SU-DHL-6 (cell line): ENCODE measurements around the gene ITGA11.

ENCODE experiments used
- H2AFZ ChIP-seq: fragments of 200-600 bp; sonication (generic); 2 replicates; pipeline ENCODE4 v1.6.1; 2014; ENCODE audit warnings: low read depth, mild to moderate bottlenecking, moderate library complexity, mixed read lengths, antibody characterized with exemption, low read length; ENCODE audit not compliant: severe bottlenecking
- H3F3A ChIP-seq: fragments of 200-600 bp; shearing (Covaris generic); 2 replicates; pipeline ENCODE4 v1.6.0; 2016; ENCODE audit warnings: antibody characterized with exemption, mild to moderate bottlenecking; ENCODE audit not compliant: insufficient read depth
- H3K27ac ChIP-seq: fragments of 200-600 bp; sonication (generic); 2 replicates; pipeline ENCODE4 v1.5.1; 2016; ENCODE audit warnings: low read depth, mild to moderate bottlenecking, low read length, moderate library complexity, mixed read lengths
- H3K27me3 ChIP-seq: fragments of 200-600 bp; sonication (generic), shearing (Covaris generic); 2 replicates; pipeline ENCODE4 v1.6.0; 2014; ENCODE audit warnings: mild to moderate bottlenecking, low read length
- H3K36me3 ChIP-seq: fragments of 200-600 bp; sonication (generic); 2 replicates; pipeline ENCODE4 v1.6.1; 2014; ENCODE audit warnings: mild to moderate bottlenecking, low read length, mixed read lengths
- H3K4me2 ChIP-seq: fragments of 300-600, 200-600 bp; shearing (Covaris generic), sonication (generic); 2 replicates; pipeline ENCODE4 v1.6.0; 2014; ENCODE audit warnings: low read length, low read depth, mild to moderate bottlenecking; ENCODE audit not compliant: poor library complexity, severe bottlenecking
- H3K4me3 ChIP-seq: fragments of 200-600 bp; sonication (generic); 2 replicates; pipeline ENCODE4 v1.5.1; 2014; ENCODE audit warnings: antibody characterized with exemption, low read length, mild to moderate bottlenecking, mixed read lengths; ENCODE audit not compliant: insufficient read depth, poor library complexity, severe bottlenecking
- H3K79me2 ChIP-seq: fragments of 200-600 bp; sonication (generic); 2 replicates; pipeline ENCODE4 v1.6.1; 2014; ENCODE audit warnings: mild to moderate bottlenecking, low read length, moderate library complexity; ENCODE audit not compliant: insufficient read depth
- H3K9ac ChIP-seq: fragments of 200-600 bp; sonication (generic); 2 replicates; pipeline ENCODE4 v1.7.0; 2014; ENCODE audit warnings: mild to moderate bottlenecking, low read length
- H3K9me2 ChIP-seq: fragments of 200-600 bp; sonication (generic); replicated peaks from 2 replicates; pipeline ENCODE4 v1.6.1; 2014; ENCODE audit warnings: low read length; ENCODE audit not compliant: insufficient read depth
- H3K9me3 ChIP-seq: fragments of 200-600 bp; sonication (generic); 2 replicates; pipeline ENCODE4 v1.6.1; 2014; ENCODE audit warnings: low read length, mixed read lengths; ENCODE audit not compliant: insufficient read depth
- H4K20me1 ChIP-seq: fragments of 200-600 bp; sonication (generic); 2 replicates; pipeline ENCODE4 v1.6.1; 2014; ENCODE audit warnings: low read depth, mild to moderate bottlenecking, antibody characterized with exemption, low read length, moderate library complexity, mixed read lengths
- CTCF ChIP-seq: fragments of 200-600 bp; sonication (generic); IDR thresholded peaks from one replicate; pipeline ENCODE4 v1.5.1; 2017; ENCODE audit warnings: antibody characterized with exemption, mild to moderate bottlenecking, low read length, moderate library complexity; ENCODE audit not compliant: insufficient read depth, poor library complexity, severe bottlenecking
- EZH2phosphoT487 ChIP-seq: fragments of 200-600 bp; sonication (generic), shearing (Covaris generic); conservative IDR thresholded peaks from 2 replicates; pipeline ENCODE4 v1.6.1; 2018; ENCODE audit warnings: mild to moderate bottlenecking, antibody characterized with exemption, low read length, moderate library complexity, mixed read lengths

The ITGA11 gene

GRCh38 chr15:68365770-68366169 lies 66.2 kb downstream of the ITGA11 start:
- H3K9me3 ChIP-seq: no peaks in the 10 kb centered on the region
- H3K27me3 ChIP-seq: no peaks in the 10 kb centered on the region
- H3K9me2 ChIP-seq: no peaks in the 10 kb centered on the region
- H3K4me2 ChIP-seq: no peak overlapping the region
- no peak overlapping the region for H2AFZ ChIP-seq
- no peak overlapping the region for H3K27ac ChIP-seq
- no peaks in the 10 kb centered on the region for H4K20me1 ChIP-seq
- H3K36me3 ChIP-seq: no peaks in the 10 kb centered on the region
- H3F3A ChIP-seq: no peaks in the 10 kb centered on the region
- no peaks in the 10 kb centered on the region for H3K79me2 ChIP-seq
- H3K4me3 ChIP-seq: no peak overlapping the region
- no peak overlapping the region for H3K9ac ChIP-seq
- TF ChIP-seq EZH2phosphoT487 (no peak), CTCF (no peak)

GRCh38 chr15:68365140-68365745 lies 66.7 kb downstream of the ITGA11 start:
- Histone ChIP-seq H4K20me1 (no peaks in the 10 kb centered on the region), H3K4me3 (no peak overlapping the region), H3K9me2 (no peaks in the 10 kb centered on the region), H2AFZ (no peak overlapping the region), H3K9ac (no peak overlapping the region), H3K36me3 (no peaks in the 10 kb centered on the region), H3K27ac (no peak overlapping the region), H3K9me3 (no peaks in the 10 kb centered on the region), H3F3A (no peaks in the 10 kb centered on the region), H3K79me2 (no peaks in the 10 kb centered on the region), H3K27me3 (no peaks in the 10 kb centered on the region), H3K4me2 (no peak overlapping the region)
- TF ChIP-seq EZH2phosphoT487 (no peak), CTCF (no peak)

GRCh38 chr15:68364660-68365035 lies 67.3 kb downstream of the ITGA11 start:
- no peak overlapping the region for H3K27ac ChIP-seq
- TF ChIP-seq EZH2phosphoT487 (no peak), CTCF (no peak)
- no peaks in the 10 kb centered on the region for H3K36me3 ChIP-seq
- H4K20me1 ChIP-seq: no peaks in the 10 kb centered on the region
- H3K4me2 ChIP-seq: no peak overlapping the region
- H3K79me2 ChIP-seq: no peaks in the 10 kb centered on the region
- H3K9me2 ChIP-seq: no peaks in the 10 kb centered on the region
- H3K9ac ChIP-seq: no peak overlapping the region
- H2AFZ ChIP-seq: no peak overlapping the region
- H3K27me3 ChIP-seq: no peaks in the 10 kb centered on the region
- H3K4me3 ChIP-seq: no peak overlapping the region
- H3F3A ChIP-seq: no peaks in the 10 kb centered on the region
- H3K9me3 ChIP-seq: no peaks in the 10 kb centered on the region
